ENCODE results near the gene RGS7.
"Not testable (repeated sequence)": the region's sequence is repeated elsewhere in the genome, so short reads cannot be mapped to it uniquely, and the experiment has no call there.

The RGS7 gene

DNA sequence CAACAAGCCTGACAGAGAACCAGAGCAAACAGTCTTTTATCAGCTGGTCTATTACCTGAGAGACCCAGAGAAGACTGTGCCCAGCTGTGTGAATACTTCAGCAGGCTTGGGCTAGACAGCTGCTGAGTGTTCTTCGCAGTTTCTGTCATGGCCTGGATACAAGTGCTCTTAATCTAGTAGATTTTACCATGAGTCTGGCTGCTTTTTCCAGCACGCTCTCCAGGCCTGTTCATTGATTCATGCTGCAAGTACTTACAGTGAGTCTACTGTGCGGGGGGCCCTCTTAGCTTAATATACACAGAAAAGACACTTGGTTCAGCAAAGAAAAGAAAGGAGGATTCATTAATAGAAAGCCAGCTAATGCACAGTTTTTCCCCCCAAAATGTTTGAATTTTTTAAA, 48.5 kb downstream of the RGS7 start:
- DNase-seq (ENCODE audit: low read depth) = no peak
- TF ChIP-seq, protein P1, sequence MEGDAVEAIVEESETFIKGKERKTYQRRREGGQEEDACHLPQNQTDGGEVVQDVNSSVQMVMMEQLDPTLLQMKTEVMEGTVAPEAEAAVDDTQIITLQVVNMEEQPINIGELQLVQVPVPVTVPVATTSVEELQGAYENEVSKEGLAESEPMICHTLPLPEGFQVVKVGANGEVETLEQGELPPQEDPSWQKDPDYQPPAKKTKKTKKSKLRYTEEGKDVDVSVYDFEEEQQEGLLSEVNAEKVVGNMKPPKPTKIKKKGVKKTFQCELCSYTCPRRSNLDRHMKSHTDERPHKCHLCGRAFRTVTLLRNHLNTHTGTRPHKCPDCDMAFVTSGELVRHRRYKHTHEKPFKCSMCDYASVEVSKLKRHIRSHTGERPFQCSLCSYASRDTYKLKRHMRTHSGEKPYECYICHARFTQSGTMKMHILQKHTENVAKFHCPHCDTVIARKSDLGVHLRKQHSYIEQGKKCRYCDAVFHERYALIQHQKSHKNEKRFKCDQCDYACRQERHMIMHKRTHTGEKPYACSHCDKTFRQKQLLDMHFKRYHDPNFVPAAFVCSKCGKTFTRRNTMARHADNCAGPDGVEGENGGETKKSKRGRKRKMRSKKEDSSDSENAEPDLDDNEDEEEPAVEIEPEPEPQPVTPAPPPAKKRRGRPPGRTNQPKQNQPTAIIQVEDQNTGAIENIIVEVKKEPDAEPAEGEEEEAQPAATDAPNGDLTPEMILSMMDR (IDR thresholded peaks at IDR 0.05; ENCODE audit: low read depth, low read length, missing control alignments) = no peak
- in situ Hi-C loops (cut with HindIII; ENCODE audit: low sequenced_read_pairs) = no loop called here
- H3K4me3 ChIP-seq (ENCODE audit: low read depth, low read length) = no peak overlapping the region

DNA sequence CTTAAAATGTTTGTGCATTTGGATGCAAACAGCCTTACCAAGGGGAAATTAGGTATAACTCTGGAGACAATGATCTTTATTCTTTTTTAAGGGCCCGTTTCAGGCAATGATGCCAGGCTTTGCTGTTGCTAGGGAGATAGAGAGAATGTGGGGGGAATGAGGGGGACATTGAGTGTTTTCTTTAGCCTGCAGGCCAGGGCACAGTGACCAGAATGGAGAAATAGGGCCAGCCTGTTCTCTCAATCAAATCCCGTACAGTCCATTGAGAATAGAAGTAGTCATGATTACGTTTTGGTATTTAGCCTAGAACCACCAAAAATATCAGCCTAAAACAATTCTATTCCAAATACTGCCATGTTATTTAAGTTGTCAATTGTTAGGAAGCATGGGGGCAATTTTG, 49.0 kb downstream of the RGS7 start:
- in situ Hi-C loops (cut with HindIII; ENCODE audit: low sequenced_read_pairs) = no loop called here
- DNase-seq (ENCODE audit: low read depth) = no peak
- no peak overlapping the region for H3K4me3 ChIP-seq (ENCODE audit: low read depth, low read length)
- TF ChIP-seq, protein P1 (IDR thresholded peaks at IDR 0.05; ENCODE audit: low read depth, low read length, missing control alignments) = no peak

DNA sequence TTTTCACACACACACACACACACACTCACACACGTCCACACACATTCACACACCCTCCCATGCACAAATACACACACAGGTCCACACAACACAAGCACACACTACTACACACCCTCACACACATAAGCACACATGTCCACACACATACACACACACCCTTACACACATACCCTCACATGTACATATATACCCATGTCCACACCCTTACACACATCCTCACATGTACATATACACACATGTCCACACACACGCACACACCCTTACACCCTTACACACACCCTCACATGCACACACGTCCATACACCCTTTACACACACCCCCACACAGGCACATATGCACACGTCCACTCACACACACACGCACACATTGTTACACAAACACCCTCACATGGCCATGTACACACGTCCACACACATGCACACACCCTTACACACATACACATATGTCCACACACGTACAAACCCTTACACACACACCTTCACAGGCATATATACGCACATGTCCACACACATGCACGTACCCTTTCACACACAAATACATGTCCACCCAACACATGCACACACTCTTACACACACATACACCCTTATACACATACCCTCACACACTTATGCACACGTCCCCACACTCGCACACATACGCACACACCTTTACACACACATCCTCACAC, 50.7 kb downstream of the RGS7 start:
- DNase-seq (ENCODE audit: low read depth) = no peak
- H3K4me3 ChIP-seq (ENCODE audit: low read depth, low read length) = no peak overlapping the region
- in situ Hi-C loops (cut with HindIII; ENCODE audit: low sequenced_read_pairs) = no loop called here
- TF ChIP-seq, protein P1 (IDR thresholded peaks at IDR 0.05; ENCODE audit: low read depth, low read length, missing control alignments) = no peak

DNA sequence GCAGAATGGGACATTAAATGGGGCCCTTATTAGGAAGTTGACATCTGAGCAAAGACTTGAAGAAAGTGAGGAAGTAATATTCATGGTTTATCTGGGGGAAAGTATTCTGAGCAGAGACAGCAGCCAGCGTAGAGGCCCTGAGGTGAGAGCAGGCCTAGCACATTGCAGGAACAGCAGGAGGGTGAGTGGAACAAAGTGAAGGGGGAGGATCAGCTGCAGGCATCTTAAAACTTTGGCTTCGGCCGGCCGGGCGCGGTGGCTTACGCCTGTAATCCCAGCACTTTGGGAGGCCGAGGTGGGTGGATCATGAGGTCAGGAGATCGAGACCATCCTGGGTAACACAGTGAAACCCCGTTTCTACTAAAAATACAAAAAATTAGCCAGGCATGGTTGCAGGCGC, 55.0 kb downstream of the RGS7 start:
- DNase-seq (ENCODE audit: low read depth); in situ Hi-C loops (cut with HindIII; ENCODE audit: low sequenced_read_pairs); H3K4me3 ChIP-seq (ENCODE audit: low read depth, low read length): not testable (repeated sequence)

DNA sequence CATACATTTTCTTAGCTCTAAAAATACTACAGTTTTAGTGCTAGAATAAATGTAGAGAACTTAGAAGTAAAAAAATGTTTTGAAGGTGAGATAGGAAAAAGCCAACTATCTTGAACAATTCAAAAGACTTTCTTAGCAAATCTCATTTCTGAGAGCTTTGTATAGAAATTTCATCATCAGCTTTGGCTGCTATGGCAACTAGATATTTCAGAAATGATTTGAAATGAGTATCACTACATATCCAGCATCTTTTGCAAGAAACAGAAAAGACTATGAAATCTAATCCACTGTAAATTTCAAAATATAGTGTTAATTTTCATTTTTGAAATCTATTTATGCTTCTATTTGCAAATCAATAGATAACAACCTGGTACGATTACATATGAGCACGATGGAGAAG, 57.7 kb downstream of the RGS7 start:
- TF ChIP-seq, protein P1 (IDR thresholded peaks at IDR 0.05; ENCODE audit: low read depth, low read length, missing control alignments) = no peak
- in situ Hi-C loops (cut with HindIII; ENCODE audit: low sequenced_read_pairs) = no loop called here
- DNase-seq (ENCODE audit: low read depth) = no peak
- H3K4me3 ChIP-seq (ENCODE audit: low read depth, low read length) = no peak overlapping the region

DNA sequence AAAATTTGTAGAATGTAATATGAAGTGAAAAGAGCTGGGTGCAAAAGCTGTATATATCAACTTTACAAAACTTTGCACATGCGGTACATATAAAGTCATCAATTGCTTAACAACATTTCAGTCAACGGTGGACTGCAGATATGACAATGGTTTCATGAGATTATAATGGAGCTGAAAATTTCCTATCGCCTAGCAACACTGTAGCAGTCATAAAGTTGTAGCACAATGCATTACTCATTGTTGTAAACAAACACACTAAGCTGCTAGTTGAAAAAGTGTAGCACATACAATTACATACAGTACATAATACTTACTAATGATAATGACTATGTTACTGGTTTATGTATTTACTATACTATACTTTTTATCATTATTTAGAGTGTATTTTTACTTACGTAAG, 64.0 kb downstream of the RGS7 start:
- TF ChIP-seq, protein P1 (IDR thresholded peaks at IDR 0.05; ENCODE audit: low read depth, low read length, missing control alignments) = no peak
- no peak for DNase-seq (ENCODE audit: low read depth)
- in situ Hi-C loops (cut with HindIII; ENCODE audit: low sequenced_read_pairs) = no loop called here
- no peak overlapping the region for H3K4me3 ChIP-seq (ENCODE audit: low read depth, low read length)

DNA sequence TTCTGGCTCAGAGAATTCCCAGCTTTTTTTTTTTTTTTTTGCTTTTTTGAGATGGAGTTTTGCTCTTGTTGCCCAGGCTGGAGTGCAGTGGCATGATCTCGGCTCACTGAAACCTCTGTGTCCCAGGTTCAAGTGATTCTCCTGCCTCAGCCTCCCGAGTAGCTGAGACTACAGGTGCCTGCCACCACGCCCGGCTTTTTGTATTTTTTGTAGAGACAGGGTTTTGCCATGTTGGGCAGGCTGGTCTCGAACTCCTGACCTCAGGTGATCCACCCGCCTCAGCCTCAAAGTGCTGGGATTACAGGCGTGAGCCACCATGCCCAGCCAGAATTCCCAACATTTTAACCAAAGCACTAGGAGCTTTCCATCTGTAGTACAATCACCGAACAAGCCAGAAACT, 65.5 kb downstream of the RGS7 start:
- DNase-seq (ENCODE audit: low read depth); in situ Hi-C loops (cut with HindIII; ENCODE audit: low sequenced_read_pairs); H3K4me3 ChIP-seq (ENCODE audit: low read depth, low read length): not testable (repeated sequence)

DNA sequence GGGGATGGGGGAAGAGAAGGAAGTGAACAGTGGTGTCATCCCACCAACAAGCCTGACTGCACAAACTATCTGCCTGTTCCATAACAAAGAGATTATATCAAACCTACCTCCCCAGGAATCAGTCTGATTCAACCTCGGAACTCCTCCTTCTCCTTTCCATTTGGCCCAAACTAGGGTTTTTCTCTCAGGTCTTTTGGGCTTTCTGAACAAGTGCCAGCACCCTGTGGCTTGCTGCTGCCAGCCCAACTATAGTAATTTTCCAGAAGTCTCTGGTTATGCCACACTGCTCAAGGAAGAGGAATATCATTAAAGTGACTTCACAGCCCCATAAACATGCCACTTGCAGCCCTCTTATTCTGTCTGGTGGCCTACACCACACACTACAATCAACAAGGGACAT, 70.5 kb downstream of the RGS7 start:
- DNase-seq (ENCODE audit: low read depth) = no peak
- in situ Hi-C loops (cut with HindIII; ENCODE audit: low sequenced_read_pairs) = no loop called here
- H3K4me3 ChIP-seq (ENCODE audit: low read depth, low read length) = no peak overlapping the region
- TF ChIP-seq, protein P1 (IDR thresholded peaks at IDR 0.05; ENCODE audit: low read depth, low read length, missing control alignments) = no peak

All from astrocyte of the cerebellum (primary cell).